GM18498 (cell line): ENCODE measurements around the gene VEZT.
"Not testable (repeated sequence)": the region's sequence is repeated elsewhere in the genome, so short reads cannot be mapped to it uniquely, and the experiment has no call there.

Experiments
- ATAC-seq: cut with Tn5 transposase; IDR thresholded peaks from one replicate; pipeline ENCODE4 v1.9.1; 2021; ENCODE audit warnings: mild to moderate bottlenecking, moderate library complexity; ENCODE audit not compliant: unreplicated experiment

VEZT gene

GRCh38 chr12:95314756-95315155 lies 97.1 kb downstream of the VEZT start:
- ATAC-seq: not testable (repeated sequence)

DNA sequence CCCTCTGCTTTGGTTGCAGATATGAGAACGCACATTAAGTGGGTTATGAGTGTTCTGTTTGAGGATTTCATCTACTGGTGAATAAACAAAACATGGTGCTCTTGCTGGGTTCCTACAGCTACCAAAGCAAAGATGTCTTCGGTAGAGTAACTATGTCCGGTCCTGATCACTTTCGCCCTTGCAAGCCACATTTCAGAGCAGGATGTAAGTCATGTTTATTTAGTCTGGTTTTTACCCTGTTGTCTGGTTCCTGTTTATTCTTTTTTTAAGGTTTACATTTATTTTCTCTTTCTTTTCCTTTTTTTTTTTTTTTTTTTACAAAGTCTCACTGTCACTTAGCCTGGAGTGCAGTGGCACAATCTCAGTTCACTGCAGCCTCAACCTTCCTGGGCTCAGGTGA lies 99.2 kb downstream of the VEZT start:
- no peak for ATAC-seq

GRCh38 chr12:95318071-95318545 lies 100.5 kb downstream of the VEZT start:
- no peak for ATAC-seq

DNA sequence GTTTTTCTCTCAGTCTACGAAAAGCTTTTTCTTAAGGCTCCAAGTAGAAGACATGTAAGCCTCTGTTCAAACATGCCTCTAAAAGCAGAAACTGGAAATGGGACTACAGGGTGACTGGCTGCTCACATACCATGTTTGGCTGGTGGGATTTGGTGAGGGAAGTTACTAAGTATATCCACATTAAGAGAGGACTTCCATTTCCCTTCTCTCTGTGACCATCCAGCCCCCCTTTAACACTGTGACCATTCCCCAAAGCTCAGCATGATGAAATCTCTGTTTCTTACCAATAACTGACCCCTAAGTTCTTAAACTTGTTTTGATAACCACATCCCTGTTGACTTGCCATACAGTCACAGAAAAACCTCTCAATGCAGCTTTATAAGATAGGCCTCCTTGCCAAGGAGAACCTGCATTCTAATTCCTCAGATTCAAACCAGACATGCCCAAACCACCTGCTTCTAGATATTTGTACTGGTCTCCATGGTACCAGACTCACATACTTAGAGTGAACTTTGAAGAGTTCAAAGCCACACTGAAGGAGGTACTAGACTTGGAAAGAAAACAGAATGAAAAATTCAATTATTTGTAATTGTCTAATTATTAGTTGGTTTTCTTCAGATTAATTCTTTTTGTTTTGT lies 102.2 kb downstream of the VEZT start:
- ATAC-seq: no peak

DNA sequence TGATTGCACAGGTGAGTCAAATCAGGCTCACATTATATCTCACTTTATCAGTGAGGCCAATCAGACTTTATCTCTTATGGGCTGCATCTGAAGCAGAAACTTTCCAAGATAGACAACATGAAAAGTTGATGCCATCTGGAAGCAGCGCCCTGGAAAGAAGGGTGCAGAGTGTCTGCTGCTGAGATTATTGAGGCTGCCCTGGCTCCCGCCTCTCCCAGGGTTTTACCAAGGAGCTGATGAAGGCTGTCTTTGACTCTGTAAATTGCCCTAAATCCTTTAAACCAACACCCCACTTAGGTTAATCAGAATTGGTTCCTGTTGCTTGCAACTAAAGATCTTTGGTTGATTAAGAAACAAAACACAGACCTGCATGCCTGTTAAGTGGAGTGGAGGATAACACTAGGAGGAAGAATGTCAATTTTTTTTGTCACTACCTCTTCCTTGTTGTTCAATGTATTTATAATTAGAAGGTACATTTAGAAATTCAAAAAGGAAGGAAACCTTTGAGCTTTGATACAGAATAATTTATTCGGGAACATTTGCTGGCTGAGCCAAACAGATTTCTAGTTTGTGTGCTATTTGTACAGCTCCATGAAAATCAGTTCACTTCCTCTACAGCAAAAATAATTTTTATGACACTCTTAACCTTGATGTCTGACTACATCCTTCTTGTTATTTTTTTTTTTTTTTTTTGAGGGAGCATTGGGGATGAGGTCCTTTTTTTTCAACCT lies 104.1 kb downstream of the VEZT start:
- ATAC-seq: no peak

DNA sequence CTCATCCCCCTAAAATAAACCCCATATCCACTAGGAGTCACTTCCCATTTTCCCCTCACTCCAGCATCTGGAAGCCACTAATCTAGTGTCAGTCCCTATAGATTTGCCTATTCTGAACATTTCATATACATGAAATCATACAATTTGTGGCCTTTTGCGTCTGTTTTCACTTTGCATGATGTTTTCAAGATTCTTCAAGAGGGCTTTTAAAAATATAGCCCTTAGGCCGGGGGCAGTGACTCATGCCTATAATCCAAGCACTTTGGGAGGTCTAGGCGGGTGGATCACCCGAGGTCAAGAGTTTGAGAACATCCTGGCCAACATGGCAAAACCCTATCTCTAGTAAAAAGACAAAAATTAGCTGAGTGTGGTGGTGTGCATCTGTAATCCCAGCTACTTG lies 104.7 kb downstream of the VEZT start:
- no peak for ATAC-seq

DNA sequence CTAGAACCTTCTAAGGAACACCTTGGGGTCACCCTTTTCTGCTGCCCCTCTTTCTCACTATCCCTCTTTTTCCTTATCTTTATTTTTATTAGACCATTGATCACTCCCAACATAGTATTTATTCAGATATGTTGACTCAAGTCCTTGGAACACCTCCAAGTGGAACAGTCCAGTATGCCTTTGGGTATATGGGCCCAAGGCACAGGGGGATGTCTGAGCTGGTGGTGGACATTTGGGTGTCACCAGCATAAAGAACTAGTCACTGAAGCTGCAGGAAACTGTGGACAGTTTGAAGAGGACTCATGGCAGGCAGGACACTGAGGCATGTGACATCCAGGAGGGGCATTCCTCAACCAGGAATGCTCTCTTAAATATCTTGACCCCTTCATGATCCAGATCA lies 105.6 kb downstream of the VEZT start:
- ATAC-seq: no peak

GRCh38 chr12:95324246-95324645 lies 106.6 kb downstream of the VEZT start:
- not testable (repeated sequence) for ATAC-seq

GRCh38 chr12:95325501-95325900 lies 107.9 kb downstream of the VEZT start:
- ATAC-seq: no peak

DNA sequence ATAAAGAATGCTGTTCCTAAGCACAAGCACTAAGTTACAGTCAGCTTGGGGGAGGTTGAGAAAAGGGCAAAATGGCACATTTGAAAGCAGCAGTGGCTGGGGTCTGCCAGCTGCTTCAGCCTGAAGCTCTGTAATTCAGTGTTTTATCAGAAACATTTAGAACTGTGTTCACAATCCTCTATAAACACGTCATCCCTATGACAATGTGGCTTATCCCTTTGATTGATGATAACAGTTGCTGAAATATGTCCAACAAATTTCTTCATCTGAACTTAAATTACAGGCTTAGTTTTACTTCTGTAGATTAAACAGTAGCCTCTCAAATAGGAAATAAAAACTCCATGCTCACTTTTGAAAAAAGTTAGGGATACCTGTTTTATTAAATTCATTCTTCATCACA lies 108.8 kb downstream of the VEZT start:
- no peak for ATAC-seq

- ATAC-seq: no peak
Measured at GRCh38 chr12:95326855-95327254, 109.2 kb downstream of the VEZT start.

DNA sequence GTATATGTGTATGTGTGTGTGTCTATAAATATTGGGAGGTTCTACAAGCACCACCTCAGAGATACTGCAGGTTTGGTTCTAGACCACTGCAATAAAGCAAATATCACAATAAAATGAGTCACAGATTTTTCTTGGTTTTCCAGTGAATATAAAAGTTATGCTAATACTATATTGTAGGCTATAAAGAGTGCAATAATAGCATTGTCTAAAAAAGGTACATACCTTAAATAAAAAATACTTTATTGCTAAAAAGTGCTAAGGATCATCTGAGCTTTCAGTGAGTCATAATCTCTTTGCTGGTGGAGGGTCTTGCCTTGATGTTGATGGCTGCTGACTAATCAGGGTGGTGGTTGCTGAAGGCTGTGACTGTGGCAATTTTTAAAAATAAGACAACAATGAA lies 111.1 kb downstream of the VEZT start:
- ATAC-seq: no peak

DNA sequence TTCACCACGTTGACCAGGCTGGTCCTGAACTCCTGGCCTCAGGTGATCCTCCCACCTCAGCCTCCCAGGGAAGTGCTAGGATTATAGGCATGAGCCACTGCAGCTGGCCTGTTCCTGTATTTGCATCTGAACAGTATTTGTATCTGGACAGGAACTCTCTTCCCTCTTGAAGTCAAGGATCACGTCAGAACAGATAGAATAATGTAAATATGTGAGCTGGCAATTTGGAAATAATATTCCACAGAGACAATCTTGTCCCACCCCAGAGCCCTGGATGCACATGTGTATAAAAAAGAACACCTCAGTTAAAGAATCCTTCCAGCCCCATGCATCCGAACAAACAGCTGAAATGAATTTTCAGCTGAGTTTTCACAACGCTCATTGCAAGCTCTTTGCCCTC lies 118.3 kb downstream of the VEZT start:
- no peak for ATAC-seq

DNA sequence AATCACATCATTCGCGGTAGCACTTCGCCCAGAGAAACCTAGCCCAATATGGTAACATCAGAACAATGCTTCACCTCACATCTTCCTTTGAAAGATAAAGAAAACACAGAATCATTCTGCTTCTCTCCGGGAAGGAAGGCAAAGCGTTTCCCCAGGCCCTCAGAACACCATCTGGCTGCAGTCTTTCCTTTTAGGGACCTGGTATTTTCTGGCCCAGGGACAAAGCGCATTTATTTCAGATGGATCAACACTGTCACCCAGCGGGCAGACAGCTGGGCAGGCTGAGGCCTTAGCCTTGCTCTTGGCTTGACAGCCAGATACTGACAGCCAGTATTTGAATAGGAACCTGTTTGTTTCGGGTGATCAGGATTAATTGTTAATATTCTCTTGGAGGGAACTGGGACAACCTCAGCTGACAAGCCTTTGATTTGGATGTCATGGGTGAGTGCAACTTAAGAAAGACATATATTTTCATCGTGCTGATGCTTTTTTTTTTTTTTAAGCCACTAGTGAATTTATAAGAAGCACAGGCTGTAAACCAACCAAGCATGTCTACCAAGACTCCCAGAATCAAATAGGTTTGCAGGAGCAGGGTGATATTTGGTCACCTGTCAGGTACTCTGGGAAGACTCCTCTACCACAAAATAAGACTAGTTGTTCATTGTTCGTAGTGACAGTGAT lies 118.9 kb downstream of the VEZT start:
- no peak for ATAC-seq

DNA sequence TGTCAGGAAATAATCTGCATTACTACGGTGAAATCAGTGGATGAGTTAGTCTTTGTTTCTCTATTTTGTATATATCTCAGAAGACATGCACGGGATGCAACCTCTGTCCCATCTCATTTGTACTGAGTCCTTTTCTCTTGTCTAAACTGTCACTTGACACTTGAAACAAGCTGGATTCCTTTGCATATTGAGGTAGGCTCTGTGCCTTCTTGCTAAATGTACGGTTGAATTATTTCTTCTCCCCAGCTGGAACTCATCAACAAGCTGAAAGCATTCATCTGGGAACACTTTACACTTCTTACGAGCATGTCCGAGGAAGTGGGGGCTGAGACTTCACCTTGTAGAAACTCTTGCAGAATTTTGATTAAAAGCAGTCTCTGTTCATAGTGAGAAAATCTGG lies 119.5 kb downstream of the VEZT start:
- no peak for ATAC-seq

DNA sequence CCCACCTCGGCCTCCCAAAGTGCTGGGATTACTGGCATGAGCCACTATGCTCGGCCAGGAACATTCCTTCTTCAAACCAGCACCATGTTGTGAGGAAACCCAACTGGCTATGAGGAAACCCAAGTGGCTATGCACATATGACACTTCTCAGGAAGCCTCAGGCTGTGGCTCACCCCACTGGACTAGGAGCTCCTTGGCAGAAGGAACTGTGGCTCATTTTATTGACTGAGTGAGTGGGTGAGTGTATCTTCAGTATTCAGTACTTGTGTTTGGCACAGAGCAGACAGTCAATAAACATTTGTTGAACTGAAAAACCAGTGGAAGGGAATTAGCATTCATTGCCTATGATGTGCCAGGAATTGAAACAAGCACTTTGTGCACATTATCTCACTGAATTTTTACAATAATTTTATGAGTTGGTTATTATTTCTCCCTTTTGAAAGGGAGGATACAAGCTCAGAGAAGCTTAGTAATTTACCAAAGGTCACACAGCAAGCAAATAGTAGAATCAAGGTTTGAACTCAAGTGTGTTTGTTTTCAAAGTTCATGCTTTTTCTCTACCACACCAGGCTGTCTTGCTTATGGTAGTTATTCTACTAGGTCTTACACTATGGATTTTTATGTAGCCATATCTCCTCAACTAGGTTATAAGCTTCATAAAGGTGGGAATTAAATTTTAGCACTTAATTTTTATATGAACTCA lies 121.6 kb downstream of the VEZT start:
- ATAC-seq: no peak

GRCh38 chr12:95342008-95342407 lies 124.4 kb downstream of the VEZT start:
- ATAC-seq: no peak

DNA sequence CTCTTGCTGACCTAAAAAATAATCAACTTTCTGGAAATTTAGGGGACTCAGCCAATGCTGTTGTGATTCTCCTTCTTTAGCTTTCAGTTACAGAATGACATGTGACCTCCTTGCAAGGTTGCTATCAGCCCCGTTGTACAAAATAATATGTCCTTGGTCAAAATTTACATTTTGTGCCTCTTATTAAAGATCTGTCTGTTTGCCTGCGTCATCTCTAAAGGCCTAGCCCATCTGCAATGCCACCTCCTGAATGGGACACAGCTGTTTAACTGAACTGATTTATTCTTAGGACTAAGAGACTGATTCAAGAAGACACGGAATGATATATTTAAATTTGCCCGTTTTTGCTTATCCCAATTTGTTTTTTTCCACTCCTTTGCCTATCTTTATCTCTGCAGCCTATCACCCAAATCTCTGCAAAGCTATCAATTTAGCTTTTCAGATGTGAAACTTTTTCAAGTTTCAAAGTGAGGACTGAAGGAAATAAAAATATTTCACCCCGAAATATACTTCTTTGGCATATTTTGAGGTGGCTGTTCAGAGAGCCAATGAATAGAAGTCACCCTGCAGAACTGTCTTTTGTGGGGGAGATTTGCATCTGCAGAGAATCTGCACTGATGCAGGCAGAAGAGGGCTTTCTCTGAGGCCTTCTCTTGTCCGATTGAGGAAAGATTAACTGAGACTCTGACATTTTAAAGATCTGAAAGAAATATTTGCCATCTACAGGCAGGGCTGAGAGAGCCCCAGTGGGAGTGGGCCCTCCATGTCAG lies 126.0 kb downstream of the VEZT start:
- no peak for ATAC-seq

- ATAC-seq: no peak
Measured at GRCh38 chr12:95349291-95349690, 131.7 kb downstream of the VEZT start.

DNA sequence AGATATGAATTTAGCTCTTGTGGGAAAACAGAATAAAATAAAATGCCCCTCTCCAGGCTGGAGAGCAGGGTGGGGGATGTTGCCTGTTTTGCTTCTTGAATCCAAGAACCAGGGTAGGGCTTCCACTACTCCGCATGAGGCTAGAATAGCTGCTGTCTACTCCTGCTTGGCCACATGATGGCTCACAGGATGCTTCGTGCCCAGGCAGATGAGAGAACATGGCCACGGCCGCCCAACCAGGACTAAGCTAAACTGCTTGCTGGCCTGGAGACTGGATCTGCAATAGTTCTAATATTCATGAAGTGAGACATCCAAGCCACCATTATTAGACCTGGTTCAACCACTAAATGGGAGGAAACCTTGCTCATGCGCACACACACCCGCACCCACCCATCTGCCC lies 134.1 kb downstream of the VEZT start:
- ATAC-seq: no peak
